ENCODE results near the gene DNTT.

DNTT gene

DNA sequence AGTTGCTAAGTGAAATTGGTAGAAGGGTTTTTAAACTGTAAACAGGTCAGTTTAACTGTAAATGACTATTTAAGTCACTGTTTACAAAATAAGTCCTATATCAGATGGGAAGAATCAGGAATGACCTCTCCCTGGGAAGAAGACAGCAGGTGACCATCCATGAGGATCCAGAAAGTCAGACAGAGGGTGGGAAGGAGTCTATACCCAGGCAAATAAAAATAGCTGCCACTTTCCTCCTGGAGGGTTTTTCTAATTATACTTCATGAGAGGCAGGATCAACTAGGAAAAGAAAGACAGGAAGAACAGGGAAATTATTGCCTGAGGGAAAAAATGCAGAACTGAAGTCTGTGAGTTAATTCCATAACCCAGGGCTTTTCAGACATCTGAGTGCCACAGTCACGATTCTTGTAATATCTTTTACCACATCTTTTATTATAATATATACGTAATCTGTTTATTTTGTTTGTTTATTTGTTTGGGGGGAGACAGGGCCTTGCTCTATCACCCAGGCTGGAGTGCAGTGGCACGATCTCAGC, 7.0 kb downstream of the DNTT start:
- no peak for DNase-seq

DNA sequence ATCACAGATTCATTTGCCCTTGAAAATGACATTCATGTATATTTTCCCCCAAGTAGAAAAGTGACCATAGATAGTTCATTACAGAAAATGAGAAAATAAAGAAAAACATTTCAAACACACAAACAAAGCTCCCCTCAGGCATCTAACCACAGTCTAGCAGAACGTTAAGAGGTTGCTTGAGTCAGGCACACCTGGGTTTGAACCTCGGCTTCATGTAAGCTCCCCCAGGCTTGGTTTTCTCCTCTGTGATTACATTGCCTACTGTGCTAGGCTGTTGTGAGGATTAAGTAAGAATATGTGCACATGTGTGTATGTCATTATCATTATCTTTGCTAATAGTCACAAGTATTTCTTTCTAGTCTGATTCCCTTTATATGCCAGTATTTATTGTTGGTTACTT, 9.1 kb downstream of the DNTT start:
- DNase-seq = no peak

DNA sequence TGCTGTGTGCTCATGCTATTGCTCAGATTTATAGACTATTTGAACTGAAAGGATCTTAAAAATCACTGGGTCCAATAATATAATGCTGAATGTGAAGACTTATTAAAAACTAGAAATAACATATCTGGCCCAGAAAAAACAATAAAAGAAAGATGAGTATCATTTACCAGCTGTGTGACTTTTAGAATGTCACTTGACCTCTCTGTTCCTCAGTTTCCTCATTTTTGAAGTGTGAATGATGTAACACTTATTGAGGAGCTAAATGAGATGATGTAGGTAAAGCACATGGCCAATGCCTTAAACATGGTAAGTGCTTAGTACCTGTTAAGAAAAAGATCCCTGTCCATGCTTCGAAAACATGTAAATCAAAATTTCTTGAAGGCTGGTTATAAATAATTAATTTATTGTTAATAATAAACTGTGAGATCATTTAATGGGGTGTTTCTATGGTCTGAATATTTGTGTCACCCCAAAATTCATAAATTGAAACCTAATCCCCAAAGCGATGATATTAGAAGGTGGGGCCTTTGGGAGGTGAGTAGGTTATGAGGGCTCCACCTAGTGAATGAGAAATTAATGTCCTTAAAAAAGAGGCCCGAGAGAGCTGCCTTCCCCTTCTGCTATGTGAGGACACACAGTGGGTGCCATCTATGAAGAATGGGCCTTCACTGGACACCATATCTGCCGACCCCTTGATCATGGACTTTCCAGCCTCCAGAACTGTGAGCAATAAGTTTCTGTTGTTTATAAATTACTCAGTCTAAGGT, 13.0 kb downstream of the DNTT start:
- DNase-seq = peak in 1 of 2 experiments; percentile 28

GRCh38 chr10:96319754-96320474, 15.7 kb downstream of the DNTT start:
- no peak for DNase-seq

- DNase-seq = no peak
These were observed 17.6 kb downstream of the DNTT start for GRCh38 chr10:96321822-96322221.

GRCh38 chr10:96322275-96322674, 18.0 kb downstream of the DNTT start:
- DNase-seq = no peak

DNA sequence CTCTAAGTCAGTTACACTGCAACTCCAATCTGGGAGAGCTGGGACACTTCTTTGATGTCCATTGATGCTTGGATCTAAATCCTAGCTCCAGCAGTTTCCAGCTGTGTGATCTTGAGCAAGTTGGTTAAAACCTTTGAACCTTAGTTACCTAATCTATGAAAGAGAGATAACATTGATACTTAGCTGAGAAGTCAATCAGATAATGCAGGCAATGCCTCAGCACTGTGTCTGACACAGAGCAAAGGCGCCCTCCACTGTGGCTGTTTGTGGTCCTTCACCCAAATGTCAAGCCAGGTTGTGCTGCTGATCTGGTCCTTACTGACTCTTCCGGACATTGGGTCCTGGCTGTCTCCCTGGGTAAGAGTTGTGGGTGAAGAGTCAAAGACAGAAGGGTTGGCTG, 20.2 kb downstream of the DNTT start:
- no peak for DNase-seq

DNA sequence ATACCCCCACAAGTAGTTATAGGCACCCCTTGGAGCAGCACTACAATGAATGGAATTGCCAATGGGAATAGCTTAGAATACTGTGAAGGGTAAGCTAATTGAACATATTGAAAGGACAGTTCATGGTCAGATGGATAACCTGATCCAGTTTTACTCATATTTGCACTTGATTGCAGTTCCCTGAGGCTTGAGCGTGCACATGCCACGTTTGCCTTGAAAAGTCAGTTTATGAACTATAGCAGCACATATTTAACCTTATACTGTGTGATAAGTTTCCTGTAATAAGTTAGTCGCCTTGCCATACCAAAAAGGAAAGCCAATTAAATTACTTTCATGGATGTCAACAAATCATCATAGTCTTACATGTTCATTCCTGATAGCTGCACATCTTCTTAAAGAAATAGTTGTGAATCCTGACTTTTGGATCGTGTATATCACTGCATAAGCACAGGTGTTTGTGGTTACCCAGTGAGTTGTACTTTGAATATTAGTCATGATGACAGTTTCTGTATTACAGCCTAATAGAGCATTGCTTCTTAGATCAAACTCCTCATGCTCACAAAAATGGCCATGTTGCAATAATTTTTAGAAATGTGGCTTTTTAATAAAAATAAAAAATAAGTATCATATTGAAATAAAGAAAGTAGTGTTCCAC, 21.6 kb downstream of the DNTT start:
- DNase-seq = no peak

- no peak for DNase-seq
These were observed 23.2 kb downstream of the DNTT start for GRCh38 chr10:96327462-96327861.

GRCh38 chr10:96333101-96333500, 28.9 kb downstream of the DNTT start:
- no peak for DNase-seq

DNA sequence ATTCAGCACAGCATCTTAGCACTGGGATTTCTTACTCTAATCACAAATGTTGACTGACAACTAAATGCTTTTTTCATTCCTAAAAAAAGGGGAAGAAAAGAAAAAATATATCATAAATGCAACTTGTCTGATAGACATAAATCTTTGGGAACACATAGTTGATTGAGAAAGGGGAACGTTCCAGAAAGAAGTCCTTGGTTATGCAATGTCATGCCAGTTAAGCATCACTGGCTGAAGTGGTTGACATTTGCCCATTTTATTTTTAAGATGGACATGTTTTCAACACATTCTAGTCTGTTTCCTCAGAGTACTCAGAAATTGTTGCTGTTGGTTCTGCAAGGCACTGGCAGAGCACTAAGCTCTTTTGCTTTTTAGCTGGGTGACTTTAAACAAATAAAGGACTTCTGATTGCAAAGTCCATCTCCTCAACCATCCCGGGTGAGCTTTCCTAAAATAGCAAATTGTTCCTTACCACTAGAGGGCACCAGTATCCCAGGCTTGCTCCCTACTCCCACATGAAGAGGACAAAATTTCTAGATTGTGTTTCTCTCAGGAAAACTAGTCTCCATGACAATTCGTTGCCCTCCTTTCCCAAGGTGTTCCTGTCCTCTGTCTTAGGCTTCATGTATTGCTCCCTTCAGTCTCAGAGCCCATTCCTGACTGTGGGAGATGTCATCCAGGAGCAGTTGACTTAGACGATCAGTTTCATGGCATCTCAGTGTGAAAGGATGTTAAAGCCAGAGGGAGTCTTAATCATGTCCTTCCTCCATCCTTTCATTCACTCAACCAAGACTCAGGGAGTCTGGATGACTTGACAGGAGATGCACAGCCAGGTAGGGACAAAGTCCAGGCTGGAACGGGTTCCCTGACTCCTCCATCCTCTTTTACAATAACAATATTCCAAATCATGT, 30.6 kb downstream of the DNTT start:
- peak; percentile 46 to 73 for DNase-seq

- no peak for DNase-seq
These were observed 32.9 kb downstream of the DNTT start for GRCh38 chr10:96337106-96337505.

- no peak for DNase-seq
These were observed 34.2 kb downstream of the DNTT start for GRCh38 chr10:96338279-96338925.

DNA sequence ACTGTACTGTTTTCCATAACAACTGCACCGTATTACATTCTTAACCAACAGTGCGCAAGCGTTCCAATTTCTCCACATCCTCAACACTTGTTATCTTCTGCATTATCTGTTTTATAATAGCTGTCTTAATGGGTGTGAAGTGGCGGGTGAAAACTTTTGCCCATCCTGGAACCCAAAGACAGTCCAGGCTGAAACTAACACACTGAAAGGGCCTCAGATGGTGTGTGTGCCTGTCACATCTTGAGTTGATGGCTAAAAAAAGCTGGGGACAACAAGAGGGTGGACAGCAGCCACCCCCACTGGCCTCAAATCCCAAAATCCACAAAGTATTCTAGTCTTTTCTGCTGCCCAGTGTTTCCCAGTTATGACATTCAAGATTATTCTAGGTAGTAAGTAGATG, 35.1 kb downstream of the DNTT start:
- DNase-seq = no peak

- peak; percentile 93 to 97 for DNase-seq
These were observed 36.0 kb downstream of the DNTT start for GRCh38 chr10:96339956-96340904.

DNA sequence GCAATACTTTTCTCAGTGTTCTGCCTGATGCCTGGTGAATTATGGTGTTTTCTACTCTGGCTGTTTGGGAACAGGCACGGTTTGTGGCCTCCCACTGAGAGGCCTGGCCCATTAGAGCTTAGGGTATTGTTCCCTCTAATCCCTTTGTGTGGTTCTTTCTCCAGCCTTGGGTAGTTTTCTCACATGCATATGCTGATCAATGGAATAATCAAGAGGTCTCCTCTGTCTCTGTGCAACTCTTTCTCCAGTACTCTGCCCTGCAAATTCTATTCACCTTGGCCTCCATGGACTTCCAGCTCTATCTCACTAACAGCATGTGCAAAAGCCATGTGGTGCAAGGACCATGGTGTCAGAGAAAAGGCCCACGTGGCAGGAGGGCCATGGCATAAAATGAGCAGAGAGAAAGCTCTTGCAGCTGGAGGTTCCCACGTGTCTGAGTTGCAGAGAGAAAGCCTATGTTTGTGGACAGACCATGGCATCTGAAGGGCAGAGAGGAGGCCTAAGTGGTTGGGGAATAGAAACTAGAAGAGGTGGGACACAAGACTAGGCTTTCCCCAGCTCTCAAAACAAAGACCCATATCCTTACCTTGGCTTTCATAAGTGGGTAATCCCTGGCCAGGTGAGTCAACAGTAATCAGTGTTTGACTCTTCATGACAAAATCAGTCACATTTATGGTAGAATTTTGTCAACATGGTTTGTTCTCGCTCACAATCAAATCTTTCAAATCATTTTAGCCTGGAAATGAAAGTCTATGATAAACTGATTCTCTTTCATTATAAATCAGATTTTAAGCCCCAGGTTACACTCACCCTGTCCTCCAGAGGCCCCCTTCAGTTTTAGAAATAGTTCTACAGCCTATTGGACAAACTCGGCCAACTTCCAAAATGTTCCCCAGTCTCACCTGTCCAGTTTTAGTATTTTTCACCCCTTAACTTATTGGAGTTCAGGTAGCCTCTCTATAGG, 37.3 kb downstream of the DNTT start:
- DNase-seq = no peak

DNA sequence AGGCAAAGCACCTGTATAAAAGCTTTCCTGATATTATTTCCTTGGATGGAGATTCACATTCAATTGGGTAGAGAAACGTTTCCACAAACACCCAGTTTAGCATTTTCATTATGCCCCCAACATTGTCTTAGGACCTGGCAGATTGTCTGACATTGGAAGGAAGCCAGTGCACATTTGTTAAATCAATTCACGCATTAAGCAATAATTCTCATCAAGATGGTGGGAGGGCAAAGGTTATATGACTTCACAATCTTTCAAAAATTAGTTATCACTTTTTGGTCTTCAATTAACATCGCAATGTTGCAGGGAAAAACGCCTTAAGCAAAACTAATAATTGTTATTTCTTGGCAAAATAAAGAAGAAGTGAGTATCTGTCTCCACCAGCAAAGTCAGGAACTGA, 38.2 kb downstream of the DNTT start:
- no peak for DNase-seq

DNA sequence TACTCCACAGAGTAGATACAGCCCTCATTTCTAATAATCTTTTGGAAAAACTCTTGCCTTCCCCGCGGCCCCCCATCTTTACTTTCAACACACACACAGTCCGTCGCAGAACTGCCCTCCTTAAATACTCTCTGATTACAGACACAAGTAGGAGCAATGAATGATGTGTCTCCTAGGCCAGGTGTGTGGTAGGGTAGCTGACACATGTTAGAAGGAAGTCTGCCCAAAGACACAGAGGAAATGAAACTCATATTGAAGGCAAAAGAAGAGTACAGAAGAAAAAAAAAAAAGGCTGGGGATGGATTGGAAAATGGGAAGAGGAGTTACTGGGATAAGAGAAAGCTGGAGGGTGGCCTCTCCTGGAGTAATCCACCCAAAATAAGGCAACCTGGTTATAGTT, 39.9 kb downstream of the DNTT start:
- no peak for DNase-seq

GRCh38 chr10:96345222-96345621, 41.0 kb downstream of the DNTT start:
- no peak for DNase-seq

GRCh38 chr10:96346295-96346694, 42.1 kb downstream of the DNTT start:
- DNase-seq = no peak

All from Kasumi-1 (cell line).